ENCODE measurements around the gene PCNT. TPM values are rescaled to one million over a fixed set of nuclear protein-coding genes. Genes with fewer than 3 reads are reported as not detected.

Gene PCNT
- total and polyA plus RNA-seq, 9 of the 15 experiments (the other 6 are each of a cell fraction or from before 2014, with no cell fraction given) = 9.1 to 53.5 (median 31.3) TPM

- TF ChIP-seq POLR2AphosphoS5 (IDR thresholded peaks at IDR 0.05; ENCODE audit: control insufficient read depth, insufficient read depth, low read depth, low read length) (peak; percentile 100), JUND (IDR thresholded peaks at IDR 0.05; ENCODE audit: borderline replicate concordance, low read depth, low read length) (peak; percentile 59; the same call in 1 of the 2 replicates), JUND (tag; IDR thresholded peaks at IDR 0.05; ENCODE audit: borderline replicate concordance, low read depth, low read length) (peak; percentile 47; the same call in 1 of the 3 replicates), HDAC6 (IDR thresholded peaks at IDR 0.05; ENCODE audit: low read depth, low read length) (no peak), ZNF76 (CRISPR knock-in tag; IDR thresholded peaks at IDR 0.05; ENCODE audit: borderline replicate concordance) (no peak), CCNT2 (IDR thresholded peaks at IDR 0.05; ENCODE audit: borderline replicate concordance, extremely low read depth, insufficient read length, low read depth, low read length) (peak; percentile 90), SAFB2 (IDR thresholded peaks at IDR 0.05; ENCODE audit: borderline replicate concordance, low read depth, low read length, severe bottlenecking) (no peak), ZNF695 (CRISPR knock-in tag; IDR thresholded peaks at IDR 0.05) (no peak), ZNF143 (CRISPR knock-in tag; IDR thresholded peaks at IDR 0.05) (no peak), KDM2B (CRISPR knock-in tag; IDR thresholded peaks at IDR 0.05) (no peak), SMARCA5 (IDR thresholded peaks at IDR 0.05) (no peak), PTRF (tag; IDR thresholded peaks at IDR 0.05) (no peak), NCOA6 (IDR thresholded peaks at IDR 0.05) (no peak), TAF9B (IDR thresholded peaks at IDR 0.05; ENCODE audit: partially characterized antibody) (peak; percentile 64), WHSC1 (IDR thresholded peaks at IDR 0.05; ENCODE audit: low read length) (no peak), NFE2L1 (tag; IDR thresholded peaks at IDR 0.05; ENCODE audit: borderline replicate concordance, low read depth) (no peak), TCF3 (CRISPR knock-in tag; IDR thresholded peaks at IDR 0.05) (peak; percentile 100), LCOR (CRISPR knock-in tag; IDR thresholded peaks at IDR 0.05) (0 out of 2 replicates have a peak, but pooled peaks have one; percentile 10), SOX6 (IDR thresholded peaks at IDR 0.05) (peak; percentile 97), TRIM24 (IDR thresholded peaks at IDR 0.05) (peak; percentile 99)
- TF ChIP-seq, protein P1, sequence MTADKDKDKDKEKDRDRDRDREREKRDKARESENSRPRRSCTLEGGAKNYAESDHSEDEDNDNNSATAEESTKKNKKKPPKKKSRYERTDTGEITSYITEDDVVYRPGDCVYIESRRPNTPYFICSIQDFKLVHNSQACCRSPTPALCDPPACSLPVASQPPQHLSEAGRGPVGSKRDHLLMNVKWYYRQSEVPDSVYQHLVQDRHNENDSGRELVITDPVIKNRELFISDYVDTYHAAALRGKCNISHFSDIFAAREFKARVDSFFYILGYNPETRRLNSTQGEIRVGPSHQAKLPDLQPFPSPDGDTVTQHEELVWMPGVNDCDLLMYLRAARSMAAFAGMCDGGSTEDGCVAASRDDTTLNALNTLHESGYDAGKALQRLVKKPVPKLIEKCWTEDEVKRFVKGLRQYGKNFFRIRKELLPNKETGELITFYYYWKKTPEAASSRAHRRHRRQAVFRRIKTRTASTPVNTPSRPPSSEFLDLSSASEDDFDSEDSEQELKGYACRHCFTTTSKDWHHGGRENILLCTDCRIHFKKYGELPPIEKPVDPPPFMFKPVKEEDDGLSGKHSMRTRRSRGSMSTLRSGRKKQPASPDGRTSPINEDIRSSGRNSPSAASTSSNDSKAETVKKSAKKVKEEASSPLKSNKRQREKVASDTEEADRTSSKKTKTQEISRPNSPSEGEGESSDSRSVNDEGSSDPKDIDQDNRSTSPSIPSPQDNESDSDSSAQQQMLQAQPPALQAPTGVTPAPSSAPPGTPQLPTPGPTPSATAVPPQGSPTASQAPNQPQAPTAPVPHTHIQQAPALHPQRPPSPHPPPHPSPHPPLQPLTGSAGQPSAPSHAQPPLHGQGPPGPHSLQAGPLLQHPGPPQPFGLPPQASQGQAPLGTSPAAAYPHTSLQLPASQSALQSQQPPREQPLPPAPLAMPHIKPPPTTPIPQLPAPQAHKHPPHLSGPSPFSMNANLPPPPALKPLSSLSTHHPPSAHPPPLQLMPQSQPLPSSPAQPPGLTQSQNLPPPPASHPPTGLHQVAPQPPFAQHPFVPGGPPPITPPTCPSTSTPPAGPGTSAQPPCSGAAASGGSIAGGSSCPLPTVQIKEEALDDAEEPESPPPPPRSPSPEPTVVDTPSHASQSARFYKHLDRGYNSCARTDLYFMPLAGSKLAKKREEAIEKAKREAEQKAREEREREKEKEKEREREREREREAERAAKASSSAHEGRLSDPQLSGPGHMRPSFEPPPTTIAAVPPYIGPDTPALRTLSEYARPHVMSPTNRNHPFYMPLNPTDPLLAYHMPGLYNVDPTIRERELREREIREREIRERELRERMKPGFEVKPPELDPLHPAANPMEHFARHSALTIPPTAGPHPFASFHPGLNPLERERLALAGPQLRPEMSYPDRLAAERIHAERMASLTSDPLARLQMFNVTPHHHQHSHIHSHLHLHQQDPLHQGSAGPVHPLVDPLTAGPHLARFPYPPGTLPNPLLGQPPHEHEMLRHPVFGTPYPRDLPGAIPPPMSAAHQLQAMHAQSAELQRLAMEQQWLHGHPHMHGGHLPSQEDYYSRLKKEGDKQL (CRISPR knock-in tag; IDR thresholded peaks at IDR 0.05; ENCODE audit: borderline replicate concordance) = no peak
- TF ChIP-seq, protein P2, sequence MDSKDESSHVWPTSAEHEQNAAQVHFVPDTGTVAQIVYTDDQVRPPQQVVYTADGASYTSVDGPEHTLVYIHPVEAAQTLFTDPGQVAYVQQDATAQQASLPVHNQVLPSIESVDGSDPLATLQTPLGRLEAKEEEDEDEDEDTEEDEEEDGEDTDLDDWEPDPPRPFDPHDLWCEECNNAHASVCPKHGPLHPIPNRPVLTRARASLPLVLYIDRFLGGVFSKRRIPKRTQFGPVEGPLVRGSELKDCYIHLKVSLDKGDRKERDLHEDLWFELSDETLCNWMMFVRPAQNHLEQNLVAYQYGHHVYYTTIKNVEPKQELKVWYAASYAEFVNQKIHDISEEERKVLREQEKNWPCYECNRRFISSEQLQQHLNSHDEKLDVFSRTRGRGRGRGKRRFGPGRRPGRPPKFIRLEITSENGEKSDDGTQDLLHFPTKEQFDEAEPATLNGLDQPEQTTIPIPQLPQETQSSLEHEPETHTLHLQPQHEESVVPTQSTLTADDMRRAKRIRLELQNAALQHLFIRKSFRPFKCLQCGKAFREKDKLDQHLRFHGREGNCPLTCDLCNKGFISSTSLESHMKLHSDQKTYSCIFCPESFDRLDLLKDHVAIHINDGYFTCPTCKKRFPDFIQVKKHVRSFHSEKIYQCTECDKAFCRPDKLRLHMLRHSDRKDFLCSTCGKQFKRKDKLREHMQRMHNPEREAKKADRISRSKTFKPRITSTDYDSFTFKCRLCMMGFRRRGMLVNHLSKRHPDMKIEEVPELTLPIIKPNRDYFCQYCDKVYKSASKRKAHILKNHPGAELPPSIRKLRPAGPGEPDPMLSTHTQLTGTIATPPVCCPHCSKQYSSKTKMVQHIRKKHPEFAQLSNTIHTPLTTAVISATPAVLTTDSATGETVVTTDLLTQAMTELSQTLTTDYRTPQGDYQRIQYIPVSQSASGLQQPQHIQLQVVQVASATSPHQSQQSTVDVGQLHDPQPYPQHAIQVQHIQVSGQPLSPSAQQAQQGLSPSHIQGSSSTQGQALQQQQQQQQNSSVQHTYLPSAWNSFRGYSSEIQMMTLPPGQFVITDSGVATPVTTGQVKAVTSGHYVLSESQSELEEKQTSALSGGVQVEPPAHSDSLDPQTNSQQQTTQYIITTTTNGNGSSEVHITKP (IDR thresholded peaks at IDR 0.05; ENCODE audit: partially characterized antibody) = no peak
These were observed 3.6 kb upstream of the PCNT start (continued) for GRCh38 chr21:46320331-46320801.
